NCI-H146 (cell line): ENCODE results near the gene C1orf226.

Source experiments
- DNase-seq: peaks from one replicate; lab custom pipeline; 2025; lab: John Stamatoyannopoulos, UW

Gene C1orf226

GRCh38 chr1:162385280-162385623 lies 3.7 kb downstream of the C1orf226 start:
- DNase-seq = no peak

GRCh38 chr1:162385702-162386101 lies 4.2 kb downstream of the C1orf226 start:
- no peak for DNase-seq

GRCh38 chr1:162386292-162387225 lies 5.0 kb downstream of the C1orf226 start:
- no peak for DNase-seq

- no peak for DNase-seq
Observed at GRCh38 chr1:162387226-162388082, 5.9 kb downstream of the C1orf226 start.

GRCh38 chr1:162388083-162388594 lies 6.6 kb downstream of the C1orf226 start:
- no peak for DNase-seq

GRCh38 chr1:162388615-162389014 lies 7.1 kb downstream of the C1orf226 start:
- no peak for DNase-seq

GRCh38 chr1:162389021-162389818 lies 7.7 kb downstream of the C1orf226 start:
- DNase-seq = peak; percentile 12

GRCh38 chr1:162389971-162390370 lies 8.4 kb downstream of the C1orf226 start:
- no peak for DNase-seq

- DNase-seq = no peak
Observed at GRCh38 chr1:162390396-162391185, 9.1 kb downstream of the C1orf226 start.

GRCh38 chr1:162391790-162392563 lies 10.4 kb downstream of the C1orf226 start:
- DNase-seq = peak; percentile 24

GRCh38 chr1:162396201-162396906 lies 14.8 kb downstream of the C1orf226 start:
- no peak for DNase-seq

GRCh38 chr1:162397039-162397448 lies 15.5 kb downstream of the C1orf226 start:
- DNase-seq = no peak

GRCh38 chr1:162397943-162398560 lies 16.5 kb downstream of the C1orf226 start:
- no peak for DNase-seq

- peak; percentile 11 for DNase-seq
Observed at GRCh38 chr1:162398999-162399580, 17.6 kb downstream of the C1orf226 start.

- no peak for DNase-seq
Observed at GRCh38 chr1:162400790-162401355, 19.3 kb downstream of the C1orf226 start.

- DNase-seq = no peak
Observed at GRCh38 chr1:162404550-162405160, 23.1 kb downstream of the C1orf226 start.

GRCh38 chr1:162405800-162406199 lies 24.3 kb downstream of the C1orf226 start:
- DNase-seq = no peak

GRCh38 chr1:162406811-162407210 lies 25.3 kb downstream of the C1orf226 start:
- no peak for DNase-seq
